Left lung (tissue), 10 donors: ENCODE data around the gene NTM. TPM values are rescaled to one million over a fixed set of nuclear protein-coding genes. Genes with fewer than 3 reads are reported as not detected.

Source experiments
- ATAC-seq: fragments of 200-7000 bp; cut with Tn5 transposase; one replicate; pipeline ENCODE4 v1.9.1; 2020; ENCODE audit warnings: moderate library complexity
- DNase-seq, 4 donors: peaks; one replicate each; pipeline ENCODE4 v3.0.0-alpha.2; 2013 to 2020
- H3K27ac ChIP-seq, 2 donors: fragments of 200-600 bp; sonication (generic) in 1 of 2; one replicate each; pipeline versions ENCODE4 v1.5.0 to v1.8.0; 2020 to 2021
- H3K27me3 ChIP-seq, 2 donors: fragments of 200-600 bp; sonication (generic) in 1 of 2; one replicate each; pipeline versions ENCODE4 v1.5.0 to v1.8.0; 2020 to 2021
- H3K36me3 ChIP-seq, 2 donors: fragments of 200-600 bp; sonication (generic) in 1 of 2; one replicate each; pipeline versions ENCODE4 v1.5.0 to v1.8.0; 2020 to 2021
- H3K4me1 ChIP-seq, 2 donors: fragments of 200-600 bp; one replicate each; pipeline ENCODE4 v1.8.0; 2021
- H3K4me3 ChIP-seq, 2 donors: fragments of 200-600 bp; sonication (generic) in 1 of 2; one replicate each; pipeline versions ENCODE4 v1.5.0 to v1.8.0; 2020 to 2021; ENCODE audit warnings: mild to moderate bottlenecking in 1 of 2
- H3K9me3 ChIP-seq, 2 donors: fragments of 200-600 bp; sonication (generic) in 1 of 2; one replicate each; pipeline versions ENCODE4 v1.5.0 to v1.8.0; 2020 to 2021
- intact Hi-C, 2 donors: fragments of 100-400 bp; cut with DNase I; formaldehyde crosslinking; loops; one replicate each; pipeline versions ENCODE4 v1.11.2 to v1.14.2; 2022
- polyA plus RNA-seq, 6 donors: library from polyadenylated mRNA; unstranded; fragments of 120-200 nt; gene quantifications; one replicate each; pipeline ENCODE4 v1.2.1, GENCODE V29; 2013; ENCODE audit not compliant: insufficient read length in 6 of 6
- total RNA-seq, 2 donors: library from RNA; stranded (reverse); fragmentation: NEBNext Ultra II Directional; extraction: Animal tissue kit (Norgen Biotek cat#: 25700); gene quantifications; one replicate each; pipeline ENCODE4 v1.2.1, GENCODE V29; 2021
- TF ChIP-seq, protein P1 (sequence below), 2 donors: fragments of 200-600 bp; sonication (generic) in 1 of 2; IDR thresholded peaks; one replicate each; pipeline versions ENCODE4 v1.5.0 to v1.8.0; 2021; ENCODE audit warnings: antibody characterized with exemption in 2 of 2
- donor health status: DM: no; HTN: yes; CAD: no.
- donor health status: DM: no; HTN: no; CAD: no.

The NTM gene
- total and polyA plus RNA-seq, 8 donors = 9.5 to 31.0 (median 21.1) TPM

- no peaks in the 10 kb centered on the region for H3K4me1 ChIP-seq
- intact Hi-C loops = no loop called here
- no peak overlapping the region for H3K4me3 ChIP-seq
- no peaks in the 10 kb centered on the region for H3K27me3 ChIP-seq
- no peak for DNase-seq
- H3K9me3 ChIP-seq = no peaks in the 10 kb centered on the region
- TF ChIP-seq, protein P1, sequence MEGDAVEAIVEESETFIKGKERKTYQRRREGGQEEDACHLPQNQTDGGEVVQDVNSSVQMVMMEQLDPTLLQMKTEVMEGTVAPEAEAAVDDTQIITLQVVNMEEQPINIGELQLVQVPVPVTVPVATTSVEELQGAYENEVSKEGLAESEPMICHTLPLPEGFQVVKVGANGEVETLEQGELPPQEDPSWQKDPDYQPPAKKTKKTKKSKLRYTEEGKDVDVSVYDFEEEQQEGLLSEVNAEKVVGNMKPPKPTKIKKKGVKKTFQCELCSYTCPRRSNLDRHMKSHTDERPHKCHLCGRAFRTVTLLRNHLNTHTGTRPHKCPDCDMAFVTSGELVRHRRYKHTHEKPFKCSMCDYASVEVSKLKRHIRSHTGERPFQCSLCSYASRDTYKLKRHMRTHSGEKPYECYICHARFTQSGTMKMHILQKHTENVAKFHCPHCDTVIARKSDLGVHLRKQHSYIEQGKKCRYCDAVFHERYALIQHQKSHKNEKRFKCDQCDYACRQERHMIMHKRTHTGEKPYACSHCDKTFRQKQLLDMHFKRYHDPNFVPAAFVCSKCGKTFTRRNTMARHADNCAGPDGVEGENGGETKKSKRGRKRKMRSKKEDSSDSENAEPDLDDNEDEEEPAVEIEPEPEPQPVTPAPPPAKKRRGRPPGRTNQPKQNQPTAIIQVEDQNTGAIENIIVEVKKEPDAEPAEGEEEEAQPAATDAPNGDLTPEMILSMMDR (IDR thresholded peaks at IDR 0.05) = no peak
- H3K36me3 ChIP-seq = no peaks in the 10 kb centered on the region
- H3K27ac ChIP-seq = no peak overlapping the region
- ATAC-seq = no peak
Observed at GRCh38 chr11:132137981-132138313, 767.5 kb downstream of the NTM start.

DNA sequence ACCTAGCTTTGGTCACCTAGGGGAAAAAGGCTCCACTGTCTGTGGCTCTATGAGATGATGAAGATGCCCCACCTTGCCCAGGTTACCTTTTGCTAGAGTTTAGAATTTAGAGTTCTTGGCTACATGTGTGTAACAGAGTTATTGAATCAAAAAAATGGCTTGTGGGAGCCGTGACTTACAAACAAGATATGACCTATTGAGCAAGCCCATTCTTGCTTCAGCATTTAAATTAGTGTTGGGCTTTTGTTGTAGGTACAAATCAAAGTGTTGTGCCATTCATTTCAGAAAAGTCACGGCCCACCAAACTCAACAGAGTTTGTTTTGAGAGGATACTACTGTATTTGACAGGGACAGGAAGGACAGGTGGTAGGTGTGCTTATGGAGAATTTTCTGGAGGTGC lies 768.8 kb downstream of the NTM start:
- Histone ChIP-seq H3K4me1 (no peaks in the 10 kb centered on the region), H3K36me3 (no peaks in the 10 kb centered on the region), H3K27ac (no peak overlapping the region), H3K9me3 (no peaks in the 10 kb centered on the region), H3K27me3 (no peaks in the 10 kb centered on the region), H3K4me3 (no peak overlapping the region)
- DNase-seq (no peak), ATAC-seq (no peak)
- intact Hi-C loops = no loop called here
- TF ChIP-seq, protein P1 (IDR thresholded peaks at IDR 0.05) = no peak

GRCh38 chr11:132140056-132140455 lies 769.6 kb downstream of the NTM start:
- no peak for ATAC-seq

DNA sequence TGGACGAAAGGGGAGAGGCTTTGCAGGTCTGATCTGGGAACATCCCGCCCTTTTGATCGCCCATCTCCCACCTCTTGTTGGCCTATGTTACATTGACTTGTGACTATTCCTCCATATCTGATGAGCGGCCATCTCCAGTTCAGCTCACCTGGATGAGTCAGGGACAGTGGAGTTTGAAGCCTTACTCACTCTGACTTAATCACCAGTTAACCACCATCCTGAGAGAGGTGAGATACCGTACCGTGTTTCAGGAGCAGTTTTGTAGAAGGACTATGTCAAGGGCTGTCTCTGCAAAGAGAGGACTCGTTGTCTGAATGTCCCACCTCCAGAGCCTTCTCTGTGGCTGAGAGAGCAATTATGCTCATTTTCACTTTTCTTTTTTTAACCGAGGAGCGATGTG lies 771.7 kb downstream of the NTM start:
- Histone ChIP-seq H3K27me3 (no peaks in the 10 kb centered on the region), H3K36me3 (no peaks in the 10 kb centered on the region), H3K27ac (no peak overlapping the region), H3K4me1 (no peaks in the 10 kb centered on the region), H3K4me3 (no peak overlapping the region), H3K9me3 (no peaks in the 10 kb centered on the region)
- ATAC-seq (no peak), DNase-seq (no peak)
- intact Hi-C loops = no loop called here
- TF ChIP-seq, protein P1 (IDR thresholded peaks at IDR 0.05) = no peak

More at GRCh38 chr11:132140056-132140455, 769.6 kb downstream of the NTM start:
- H3K27me3 ChIP-seq = no peaks in the 10 kb centered on the region
- intact Hi-C loops = no loop called here
- no peak overlapping the region for H3K27ac ChIP-seq
- no peak for DNase-seq
- H3K9me3 ChIP-seq = no peaks in the 10 kb centered on the region
- TF ChIP-seq, protein P1 (IDR thresholded peaks at IDR 0.05) = no peak
- no peaks in the 10 kb centered on the region for H3K36me3 ChIP-seq
- no peak overlapping the region for H3K4me3 ChIP-seq
- no peaks in the 10 kb centered on the region for H3K4me1 ChIP-seq

DNA sequence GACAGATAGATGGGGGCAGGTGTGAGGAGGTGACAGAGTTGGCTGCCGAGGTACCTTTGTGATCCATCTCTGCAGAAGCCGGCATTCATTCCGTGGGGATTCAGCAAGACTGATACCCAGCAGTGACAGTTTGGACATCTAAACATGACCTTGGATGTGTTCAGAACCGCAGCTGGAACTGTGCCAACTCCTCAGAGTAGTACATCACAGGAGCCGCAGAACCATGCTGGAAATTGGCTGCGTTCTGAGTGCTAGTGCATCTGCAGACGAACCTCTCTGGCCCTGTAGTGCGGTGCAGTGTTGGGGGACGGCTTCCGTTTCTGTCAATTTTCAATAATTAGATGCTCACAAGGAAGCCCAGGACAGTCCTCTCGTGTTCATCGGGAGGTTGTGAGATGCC lies 772.1 kb downstream of the NTM start:
- H3K36me3 ChIP-seq = no peaks in the 10 kb centered on the region
- H3K27me3 ChIP-seq = no peaks in the 10 kb centered on the region
- ATAC-seq = no peak

More for the DNA sequence above, 772.1 kb downstream of the NTM start:
- Histone ChIP-seq H3K27ac (no peak overlapping the region), H3K9me3 (no peaks in the 10 kb centered on the region), H3K4me3 (no peak overlapping the region), H3K4me1 (no peaks in the 10 kb centered on the region)
- no peak for DNase-seq
- intact Hi-C loops = no loop called here
- TF ChIP-seq, protein P1 (IDR thresholded peaks at IDR 0.05) = no peak
